Gastroesophageal sphincter (tissue), 4 donors: ENCODE data around the gene ZSCAN26. TPM values are rescaled to one million over a fixed set of nuclear protein-coding genes. Genes with fewer than 3 reads are reported as not detected.

Experiments used
- ATAC-seq: fragments of 150-250 bp; one replicate; pipeline ENCODE4 v1.9.1; 2016; ENCODE audit warnings: mild to moderate bottlenecking, moderate library complexity
- H3K27ac ChIP-seq, 4 donors: fragments of 200-600 bp; sonication (generic) in 3 of 4; 1 replicate in 3 of 4; 2 replicates in 1 of 4; pipeline ENCODE4 v1.5.1; 2016 to 2019
- H3K27me3 ChIP-seq: fragments of 200-600 bp; sonication (generic); one replicate; pipeline ENCODE4 v1.5.1; 2019
- H3K36me3 ChIP-seq, 2 donors: fragments of 200-600 bp; sonication (generic); one replicate each; pipeline ENCODE4 v1.5.1; 2019; ENCODE audit warnings: control low read depth in 1 of 2
- H3K4me1 ChIP-seq, 3 donors: fragments of 200-600 bp; sonication (generic); 1 replicate in 2 of 3; 2 replicates in 1 of 3; pipeline ENCODE4 v1.5.1; 2016 to 2019; ENCODE audit warnings: control low read depth in 2 of 3
- H3K4me3 ChIP-seq, 2 donors: fragments of 200-600 bp; sonication (generic); one replicate each; pipeline ENCODE4 v1.5.1; 2019; ENCODE audit warnings: mild to moderate bottlenecking in 1 of 2, moderate library complexity in 1 of 2
- H3K9me3 ChIP-seq, 3 donors: fragments of 200-600 bp; sonication (generic); one replicate each; pipeline ENCODE4 v1.5.1; 2017 to 2019; ENCODE audit warnings: control low read depth in 2 of 3
- EP300 ChIP-seq: sonication (generic); formaldehyde crosslinking; IDR thresholded peaks from one replicate; pipeline ENCODE4 v1.6.1; 2017; ENCODE audit warnings: antibody characterized with exemption, mild to moderate bottlenecking
- WGBS, 2 donors: methylation state at CpG; one replicate each; pipeline ENCODE4 v1.1.5; 2018; ENCODE audit warnings: low coverage in 1 of 2; 5-methylcytosine and 5-hydroxymethylcytosine counted together
- small RNA-seq, 4 donors: library from RNA; depleted of rRNA; stranded (forward); fragments of <200 nt; gene quantifications; one replicate each; pipeline ENCODE3, GENCODE V24; 2016
- total RNA-seq, 4 donors: library from RNA; depleted of rRNA; stranded (reverse); fragments of >200 nt; gene quantifications; one replicate each; pipeline ENCODE4 v1.1.0, GENCODE V29; 2016
- TF ChIP-seq, protein P1 (sequence below), 4 experiments: fragments of 200-600 bp in 2 of 4; fragments of 450-650 bp in 2 of 4; sonication (generic) in 1 of 4; IDR thresholded peaks; one replicate each; pipeline ENCODE4 v1.5.1; 2017 to 2019; ENCODE audit warnings: antibody characterized with exemption in 4 of 4, mild to moderate bottlenecking in 2 of 4, moderate library complexity in 2 of 4

ZSCAN26 gene
- total RNA-seq, 4 donors from 2014 or later = 17.9 to 27.1 (median 24.5) TPM

DNA sequence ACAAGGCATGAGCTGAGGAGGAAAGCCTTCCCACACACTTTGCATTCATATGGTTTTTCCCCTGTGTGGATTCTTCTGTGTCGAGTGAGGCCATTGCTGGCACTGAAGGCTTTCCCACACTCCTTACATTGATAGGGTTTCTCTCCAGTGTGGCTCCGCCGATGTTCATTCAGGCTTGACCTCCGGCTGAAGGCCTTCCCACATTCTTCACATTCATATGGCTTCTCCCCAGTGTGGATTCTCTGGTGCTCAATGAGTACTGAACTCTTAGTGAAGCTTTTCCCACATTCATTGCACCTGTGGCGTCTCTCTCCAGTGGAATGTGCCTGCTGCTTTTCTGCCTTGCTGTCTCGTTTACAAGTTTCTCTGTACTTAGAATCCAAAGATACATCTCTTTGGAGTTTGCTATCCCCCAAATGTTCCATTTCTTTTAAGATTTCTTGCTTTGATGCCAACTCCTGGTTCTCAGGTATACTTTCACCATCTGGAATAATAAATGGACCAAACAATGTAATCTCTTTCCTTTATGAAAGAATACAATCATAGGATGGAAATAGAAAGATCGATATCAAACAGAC, 59.5 kb downstream of the ZSCAN26 start:
- no peak for TF ChIP-seq EP300
- TF ChIP-seq, protein P1, sequence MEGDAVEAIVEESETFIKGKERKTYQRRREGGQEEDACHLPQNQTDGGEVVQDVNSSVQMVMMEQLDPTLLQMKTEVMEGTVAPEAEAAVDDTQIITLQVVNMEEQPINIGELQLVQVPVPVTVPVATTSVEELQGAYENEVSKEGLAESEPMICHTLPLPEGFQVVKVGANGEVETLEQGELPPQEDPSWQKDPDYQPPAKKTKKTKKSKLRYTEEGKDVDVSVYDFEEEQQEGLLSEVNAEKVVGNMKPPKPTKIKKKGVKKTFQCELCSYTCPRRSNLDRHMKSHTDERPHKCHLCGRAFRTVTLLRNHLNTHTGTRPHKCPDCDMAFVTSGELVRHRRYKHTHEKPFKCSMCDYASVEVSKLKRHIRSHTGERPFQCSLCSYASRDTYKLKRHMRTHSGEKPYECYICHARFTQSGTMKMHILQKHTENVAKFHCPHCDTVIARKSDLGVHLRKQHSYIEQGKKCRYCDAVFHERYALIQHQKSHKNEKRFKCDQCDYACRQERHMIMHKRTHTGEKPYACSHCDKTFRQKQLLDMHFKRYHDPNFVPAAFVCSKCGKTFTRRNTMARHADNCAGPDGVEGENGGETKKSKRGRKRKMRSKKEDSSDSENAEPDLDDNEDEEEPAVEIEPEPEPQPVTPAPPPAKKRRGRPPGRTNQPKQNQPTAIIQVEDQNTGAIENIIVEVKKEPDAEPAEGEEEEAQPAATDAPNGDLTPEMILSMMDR (IDR thresholded peaks at IDR 0.05) = no peak
- Histone ChIP-seq H3K4me1 (no peaks in the 10 kb centered on the region), H3K27me3 (no peaks in the 10 kb centered on the region), H3K4me3 (no peak overlapping the region), H3K36me3 (peaks cover 12 to 76% of the 10 kb centered on the region in 2 donors), H3K9me3 (peaks cover 0 to 62% (median 3%) of the 10 kb centered on the region in 3 donors), H3K27ac (no peak overlapping the region)
- no peak for ATAC-seq
- WGBS, 2 donors = 96 to 98% methylated on average over 5 of the region's 7 CpGs

Small RNA genes lying within 50 kb of the gene (small RNA-seq; reads per million reads assigned to genes)
- gene AL021997.1 (0 reads per million in 4 donors), gene AL021997.2 (0 reads per million in 4 donors)

Other genes with a start within 250 kb of the ZSCAN26 start
- gene ZNF165, start 186.6 kb upstream of the ZSCAN26 start, total RNA-seq = 1 to 10 TPM in 1 of 4 donors, under 1 TPM in 3; 0.77 to 1.6 (median 0.80) TPM
- 1 to 10 TPM; 4.4 to 7.1 (median 5.0) TPM for gene ZSCAN16, start 142.5 kb upstream of the ZSCAN26 start, total RNA-seq
- gene ZKSCAN8, start 125.3 kb upstream of the ZSCAN26 start, total RNA-seq = 10 to 100 TPM; 22.0 to 32.7 (median 29.6) TPM
- 10 to 100 TPM; 11.4 to 17.1 (median 12.9) TPM for gene ZSCAN9, start 41.9 kb upstream of the ZSCAN26 start, total RNA-seq
- 1 to 10 TPM; 3.2 to 6.4 (median 5.0) TPM for gene ZKSCAN4, start 14.9 kb upstream of the ZSCAN26 start, total RNA-seq
- 1 to 10 TPM; 3.1 to 6.6 (median 4.4) TPM for gene NKAPL, start 7.8 kb upstream of the ZSCAN26 start, total RNA-seq
- 1 to 10 TPM; 6.5 to 7.7 (median 7.2) TPM for gene PGBD1, start 14.4 kb downstream of the ZSCAN26 start, total RNA-seq
- 10 to 100 TPM; 14.9 to 32.0 (median 24.8) TPM for gene ZSCAN31, start 69.0 kb downstream of the ZSCAN26 start, total RNA-seq
- gene ZKSCAN3, start 82.8 kb downstream of the ZSCAN26 start, total RNA-seq = 1 to 10 TPM; 4.4 to 9.8 (median 6.9) TPM
- 1 to 10 TPM; 5.6 to 8.6 (median 6.0) TPM for gene ZSCAN12, start 132.6 kb downstream of the ZSCAN26 start, total RNA-seq
- 1 to 10 TPM; 2.6 to 8.1 (median 2.8) TPM for gene ZSCAN23, start 176.3 kb downstream of the ZSCAN26 start, total RNA-seq
- gene GPX6, start 248.7 kb downstream of the ZSCAN26 start, total RNA-seq = not detected